Subcutaneous abdominal adipose tissue (tissue), 5 donors: ENCODE measurements around the gene INPP5A.

Experiments
- H3K27ac ChIP-seq: one replicate; pipeline ENCODE4 v1.7.0; 2013; ENCODE audit warnings: low read depth, mild to moderate bottlenecking, inconsistent platforms, low read length, moderate library complexity
- H3K27me3 ChIP-seq, 5 donors: one replicate each; pipeline ENCODE4 v1.7.0; 2013; ENCODE audit warnings: low read length in 5 of 5, inconsistent platforms in 1 of 5; ENCODE audit not compliant: control insufficient read depth in 5 of 5, insufficient read depth in 4 of 5
- H3K36me3 ChIP-seq, 5 donors: one replicate each; pipeline ENCODE4 v1.7.0; 2013; ENCODE audit warnings: low read length in 5 of 5; ENCODE audit not compliant: control insufficient read depth in 5 of 5, insufficient read depth in 5 of 5
- H3K4me1 ChIP-seq, 5 donors: one replicate each; pipeline ENCODE4 v1.7.0; 2013; ENCODE audit warnings: low read length in 5 of 5, mild to moderate bottlenecking in 3 of 5, moderate library complexity in 1 of 5; ENCODE audit not compliant: control insufficient read depth in 5 of 5, insufficient read depth in 5 of 5
- H3K4me3 ChIP-seq, 5 donors: one replicate each; pipeline ENCODE4 v1.7.0; 2013; ENCODE audit warnings: low read length in 5 of 5, low read depth in 1 of 5
- H3K9ac ChIP-seq, 5 donors: one replicate each; pipeline ENCODE4 v1.7.0; 2013; ENCODE audit warnings: low read length in 5 of 5, mild to moderate bottlenecking in 4 of 5, moderate library complexity in 3 of 5
- H3K9me3 ChIP-seq, 5 donors: one replicate each; pipeline ENCODE4 v1.7.0; 2013; ENCODE audit warnings: low read length in 5 of 5; ENCODE audit not compliant: control insufficient read depth in 5 of 5
- donor health status: healthy.
- donor health status: healthy.
- donor health status: healthy.
- donor health status: healthy.
- donor health status: healthy.

Gene INPP5A

DNA sequence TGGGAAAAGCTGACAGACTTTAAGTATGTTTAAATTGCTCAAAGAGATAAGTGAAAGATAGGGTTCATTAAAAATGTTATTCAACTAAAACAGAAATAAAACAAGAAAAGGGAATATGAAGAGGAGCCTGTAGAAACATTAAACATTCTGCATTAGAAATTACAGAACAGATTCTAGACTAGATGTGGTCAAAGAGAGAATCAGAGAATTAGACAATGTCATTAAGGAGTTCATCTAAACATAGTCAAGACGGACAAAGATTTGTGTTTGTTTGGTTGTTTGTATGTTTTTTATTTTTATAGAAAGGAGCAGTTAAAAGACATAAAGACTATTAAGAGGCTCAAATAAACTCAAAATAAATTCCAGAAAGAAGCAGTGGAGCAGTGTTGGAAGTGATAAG is 168.4 kb downstream of the INPP5A start:
- H3K9me3 ChIP-seq: peaks cover 0 to 21% (median 17%) of the 10 kb centered on the region in 5 donors
- peaks cover 0 to 2% (median 0%) of the 10 kb centered on the region in 5 donors for H3K4me1 ChIP-seq
- H3K27me3 ChIP-seq: no peaks in the 10 kb centered on the region
- no peak overlapping the region for H3K4me3 ChIP-seq
- no peak overlapping the region for H3K27ac ChIP-seq
- H3K36me3 ChIP-seq: peaks cover 0 to 67% (median 33%) of the 10 kb centered on the region in 5 donors
- no peak overlapping the region for H3K9ac ChIP-seq

DNA sequence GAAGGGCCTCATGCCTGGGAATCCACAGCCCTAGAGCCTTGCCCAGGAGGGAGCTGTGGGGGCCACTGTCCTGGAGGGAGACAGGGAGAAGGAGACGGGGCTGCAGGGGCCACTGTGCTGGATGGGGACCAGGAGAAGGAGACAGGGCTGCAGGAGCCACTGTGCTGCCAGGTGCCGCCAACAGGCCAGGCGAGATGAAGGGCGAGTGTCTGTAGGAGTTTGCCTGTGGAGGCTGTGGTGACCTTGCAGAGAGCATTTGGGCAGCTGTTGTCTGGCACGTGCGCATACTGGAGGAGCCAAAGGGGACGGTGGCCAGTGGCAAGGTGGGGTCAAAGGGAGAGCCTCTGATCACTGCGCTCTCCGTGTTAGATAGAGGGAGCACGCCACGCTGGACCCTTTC is 169.1 kb downstream of the INPP5A start:
- no peak overlapping the region for H3K4me3 ChIP-seq
- peaks cover 0 to 21% (median 17%) of the 10 kb centered on the region in 5 donors for H3K9me3 ChIP-seq
- H3K9ac ChIP-seq: no peak overlapping the region
- H3K27ac ChIP-seq: no peak overlapping the region
- peaks cover 0 to 74% (median 41%) of the 10 kb centered on the region in 5 donors for H3K36me3 ChIP-seq
- no peaks in the 10 kb centered on the region for H3K4me1 ChIP-seq
- no peaks in the 10 kb centered on the region for H3K27me3 ChIP-seq

DNA sequence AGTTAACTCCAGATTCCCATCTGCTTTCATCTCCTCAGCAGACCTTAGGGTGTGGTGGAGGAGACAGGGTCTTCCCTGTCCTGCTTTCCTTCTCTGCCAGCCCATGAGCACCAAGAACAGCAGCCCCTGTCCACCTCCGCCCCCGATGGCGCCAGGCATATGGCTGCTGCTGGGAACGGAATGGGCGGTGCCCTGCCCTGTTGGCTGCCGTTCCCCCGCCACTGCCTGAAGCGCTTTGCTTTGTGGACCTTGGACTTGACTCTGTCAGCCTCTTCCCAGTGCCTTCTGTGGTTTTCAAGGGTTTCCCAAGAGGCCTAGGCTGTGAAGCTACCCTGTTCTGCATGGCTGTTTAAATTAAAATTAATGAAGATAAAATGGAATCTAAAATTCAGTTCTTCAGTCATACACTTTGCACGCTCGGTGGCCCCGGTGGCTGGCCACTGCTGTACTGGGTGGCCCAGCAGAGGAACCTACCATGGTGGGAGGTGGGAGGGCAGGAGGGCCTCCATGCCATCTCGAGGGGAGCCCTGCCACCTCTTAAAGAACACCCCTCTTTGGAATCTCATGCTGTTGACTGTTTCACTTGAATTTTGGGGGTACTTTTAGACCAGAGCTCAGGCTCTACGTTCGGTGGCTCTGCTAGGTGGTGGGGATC is 169.7 kb downstream of the INPP5A start:
- no peaks in the 10 kb centered on the region for H3K27me3 ChIP-seq
- peaks cover 0 to 80% (median 46%) of the 10 kb centered on the region in 5 donors for H3K36me3 ChIP-seq
- no peak overlapping the region for H3K4me3 ChIP-seq
- peaks cover 0 to 21% (median 17%) of the 10 kb centered on the region in 5 donors for H3K9me3 ChIP-seq
- H3K9ac ChIP-seq: no peak overlapping the region
- no peak overlapping the region for H3K27ac ChIP-seq
- H3K4me1 ChIP-seq: no peaks in the 10 kb centered on the region

DNA sequence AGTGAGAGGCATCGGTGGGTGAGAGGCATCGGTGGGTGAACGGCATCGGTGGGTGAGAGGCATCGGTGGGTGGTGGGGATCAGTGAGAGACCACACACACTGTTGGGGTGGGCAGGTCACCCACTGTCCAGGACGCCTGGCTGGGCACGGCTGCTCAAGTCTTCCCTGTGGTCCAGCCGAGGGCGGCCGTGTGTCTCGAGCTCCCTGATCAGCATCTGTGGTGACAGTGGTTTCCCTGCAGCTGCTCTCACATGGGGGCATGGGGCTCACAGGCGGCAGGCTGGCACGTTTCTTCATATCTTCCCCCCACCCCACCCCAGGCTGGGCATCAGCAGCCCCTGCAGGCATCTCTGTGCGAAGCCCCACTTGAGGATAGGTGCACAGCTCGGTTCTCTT is 170.2 kb downstream of the INPP5A start:
- Histone ChIP-seq H3K27me3 (no peaks in the 10 kb centered on the region), H3K9me3 (peaks cover 0 to 21% (median 17%) of the 10 kb centered on the region in 5 donors), H3K4me1 (peaks cover 0 to under 1% (median 0%) of the 10 kb centered on the region in 5 donors), H3K36me3 (peaks cover 0 to 77% (median 48%) of the 10 kb centered on the region in 5 donors), H3K9ac (no peak overlapping the region), H3K27ac (no peak overlapping the region), H3K4me3 (no peak overlapping the region)

DNA sequence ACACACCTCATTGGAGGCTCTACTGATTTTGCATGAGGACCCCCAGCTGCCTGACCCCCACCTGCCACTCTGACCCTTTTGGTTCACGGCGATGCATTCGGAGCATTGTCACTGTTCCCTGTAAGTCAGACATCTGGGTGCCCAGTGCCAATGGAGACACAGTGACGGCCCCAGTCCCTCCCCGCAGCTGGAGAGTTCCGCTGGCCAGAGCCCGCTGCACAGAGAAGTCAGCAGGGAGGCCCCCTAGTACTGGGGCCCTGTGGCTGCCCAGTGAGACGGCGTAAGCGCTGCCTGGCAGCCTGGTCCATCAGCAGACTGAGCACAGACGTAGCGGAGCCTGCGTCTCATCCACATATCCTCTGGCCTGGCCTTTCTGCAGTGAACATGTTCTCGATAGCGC is 170.9 kb downstream of the INPP5A start:
- no peaks in the 10 kb centered on the region for H3K27me3 ChIP-seq
- H3K36me3 ChIP-seq: peaks cover 0 to 77% (median 50%) of the 10 kb centered on the region in 5 donors
- peaks cover 0 to 21% (median 17%) of the 10 kb centered on the region in 5 donors for H3K9me3 ChIP-seq
- peaks cover 0 to 6% (median 0%) of the 10 kb centered on the region in 5 donors for H3K4me1 ChIP-seq
- no peak overlapping the region for H3K4me3 ChIP-seq
- no peak overlapping the region for H3K9ac ChIP-seq
- no peak overlapping the region for H3K27ac ChIP-seq

DNA sequence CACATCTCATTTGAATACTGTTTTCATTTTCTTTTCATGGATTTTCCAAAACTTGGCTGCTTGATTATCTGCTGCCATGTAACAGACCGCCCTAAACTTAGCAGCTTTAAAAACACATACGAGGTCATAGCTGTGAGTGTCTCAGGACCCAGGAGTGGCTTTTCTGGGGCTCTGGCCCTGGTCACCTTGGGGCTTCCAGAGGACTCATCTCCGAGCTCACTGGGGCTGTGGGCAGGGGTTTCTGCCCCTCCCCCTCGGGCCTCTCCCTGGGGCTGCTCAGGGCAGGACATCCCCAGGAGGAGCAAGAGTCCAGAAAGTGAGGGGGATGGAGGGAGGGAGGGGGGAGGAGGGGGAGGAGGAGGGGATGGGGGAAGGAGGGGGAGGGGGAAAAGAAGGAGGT is 171.3 kb downstream of the INPP5A start:
- Histone ChIP-seq H3K4me3 (no peak overlapping the region), H3K27me3 (no peaks in the 10 kb centered on the region), H3K9ac (no peak overlapping the region), H3K4me1 (peaks cover 0 to 11% (median 0%) of the 10 kb centered on the region in 5 donors), H3K9me3 (peaks cover 0 to 21% (median 17%) of the 10 kb centered on the region in 5 donors), H3K36me3 (peaks cover 0 to 77% (median 50%) of the 10 kb centered on the region in 5 donors), H3K27ac (no peak overlapping the region)

DNA sequence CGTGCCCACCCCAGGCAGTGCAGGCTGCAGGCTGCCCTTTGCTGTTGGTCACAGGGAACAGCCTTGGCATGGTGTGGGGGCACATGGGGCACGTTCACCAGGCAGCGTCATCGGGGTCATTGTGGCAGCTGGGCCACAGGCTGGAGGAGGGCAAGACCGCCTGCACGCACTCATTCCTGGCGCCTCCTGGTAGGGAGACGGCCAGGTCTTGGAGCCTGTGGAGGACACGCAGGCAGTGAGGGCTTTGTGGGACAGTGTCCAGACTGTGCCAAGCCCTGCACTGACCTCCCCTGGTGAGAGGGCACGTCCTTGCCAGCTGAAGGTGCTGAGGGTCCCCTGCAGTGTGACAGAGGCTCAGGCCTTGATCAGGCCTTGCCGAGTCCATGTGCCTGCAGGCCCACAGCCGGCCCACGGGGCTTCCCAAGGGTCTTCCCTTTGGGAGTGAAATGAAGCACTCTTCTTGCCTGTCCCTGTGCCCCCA is 171.9 kb downstream of the INPP5A start:
- H3K27ac ChIP-seq: no peak overlapping the region
- H3K9ac ChIP-seq: no peak overlapping the region
- no peaks in the 10 kb centered on the region for H3K27me3 ChIP-seq
- peaks cover 0 to 80% (median 51%) of the 10 kb centered on the region in 5 donors for H3K36me3 ChIP-seq
- H3K9me3 ChIP-seq: peaks cover 0 to 21% (median 17%) of the 10 kb centered on the region in 5 donors
- H3K4me3 ChIP-seq: no peak overlapping the region
- peaks cover 0 to 13% (median 0%) of the 10 kb centered on the region in 5 donors for H3K4me1 ChIP-seq

DNA sequence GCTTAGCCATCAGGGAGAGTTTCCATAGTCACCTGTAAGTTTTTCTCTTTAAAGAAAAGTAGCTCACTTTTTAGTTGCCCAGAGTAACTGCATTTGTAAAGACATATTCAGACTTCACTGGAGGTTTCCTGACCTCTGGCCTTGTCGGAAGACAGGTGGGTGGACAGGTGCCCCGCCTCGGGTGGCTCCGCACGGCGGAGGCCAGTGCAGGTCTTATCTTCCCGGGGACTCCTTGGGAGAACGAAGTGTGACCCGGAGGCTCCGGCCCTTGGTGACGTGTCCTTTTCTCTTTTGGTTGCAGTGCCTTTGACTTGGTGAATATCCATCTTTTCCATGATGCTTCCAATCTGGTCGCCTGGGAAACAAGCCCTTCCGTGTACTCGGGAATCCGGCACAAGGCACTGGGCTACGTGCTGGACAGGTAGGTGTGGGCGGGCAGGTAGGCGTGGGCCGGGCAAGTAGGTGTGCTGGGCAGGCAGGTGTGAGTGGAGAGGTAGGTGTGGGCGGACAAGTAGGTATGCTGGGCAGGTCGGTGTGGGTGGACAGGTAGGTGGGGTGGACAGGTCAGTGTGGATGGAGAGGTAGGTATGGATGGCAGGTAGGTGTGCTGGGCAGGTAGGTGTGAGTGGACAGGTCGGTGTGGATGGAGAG is 172.6 kb downstream of the INPP5A start:
- Histone ChIP-seq H3K27me3 (no peaks in the 10 kb centered on the region), H3K27ac (no peak overlapping the region), H3K4me1 (peaks cover 0 to 13% (median 0%) of the 10 kb centered on the region in 5 donors), H3K9ac (no peak overlapping the region), H3K36me3 (peaks cover 0 to 82% (median 52%) of the 10 kb centered on the region in 5 donors), H3K9me3 (peaks cover 0 to 17% (median 13%) of the 10 kb centered on the region in 5 donors), H3K4me3 (no peak overlapping the region)

DNA sequence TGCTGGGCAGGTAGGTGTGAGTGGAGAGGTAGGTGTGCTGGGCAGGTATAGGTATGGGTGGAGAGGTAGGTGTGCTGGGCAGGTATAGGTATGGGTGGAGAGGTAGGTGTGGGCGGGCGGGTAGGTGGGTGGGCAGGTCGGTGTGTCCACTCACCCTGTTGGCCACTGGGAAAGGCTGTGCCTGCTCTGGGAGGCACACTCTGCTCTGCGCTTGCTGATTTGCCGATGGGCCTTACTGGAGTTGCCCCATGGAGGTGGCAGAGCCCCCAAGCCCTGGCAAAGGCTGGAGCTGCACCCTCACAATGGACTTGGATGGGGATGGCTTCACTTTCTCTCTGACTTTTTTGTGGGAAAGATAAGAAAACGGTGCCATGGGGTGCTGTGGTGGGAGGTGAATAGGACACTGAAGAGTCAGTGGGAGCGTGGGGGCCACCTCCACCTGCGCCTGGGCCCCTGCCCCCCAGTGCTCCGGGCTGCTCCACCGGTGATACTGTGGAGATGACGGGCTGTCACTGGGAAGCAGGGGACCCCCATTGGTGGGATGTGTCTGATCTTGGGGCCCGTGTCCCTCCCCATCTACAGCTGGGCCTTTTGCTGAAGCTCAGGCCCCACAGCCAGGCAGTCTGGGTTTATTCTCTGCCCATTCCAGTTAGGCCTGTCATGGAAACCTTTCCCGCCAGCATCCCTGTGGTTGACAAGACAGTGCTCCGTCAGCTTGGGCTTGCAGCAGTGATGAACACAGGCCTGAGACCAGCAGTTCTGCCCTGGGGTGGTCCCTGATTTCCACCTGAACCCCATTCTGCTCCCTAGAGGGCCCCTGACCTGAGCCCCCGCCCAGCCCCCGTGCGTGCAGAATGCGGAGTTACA is 173.4 kb downstream of the INPP5A start:
- Histone ChIP-seq H3K9ac (no peak overlapping the region), H3K4me3 (no peak overlapping the region), H3K27ac (no peak overlapping the region), H3K9me3 (peaks cover 0 to 11% (median 7%) of the 10 kb centered on the region in 5 donors), H3K27me3 (no peaks in the 10 kb centered on the region), H3K36me3 (peaks cover 0 to 81% (median 50%) of the 10 kb centered on the region in 5 donors), H3K4me1 (peaks cover 0 to 13% (median 0%) of the 10 kb centered on the region in 5 donors)
